ENCODE results near the gene CELF4.

GRCh38 chr18:37414816-37415215 is 150.8 kb downstream of the CELF4 start:
- TF ChIP-seq CTCF (IDR thresholded peaks at IDR 0.05; ENCODE audit: extremely low read depth in 1 of 2, insufficient read depth in 1 of 2, low read depth in 1 of 2, low read length in 2 of 2) (no peak), POLR2A (IDR thresholded peaks at IDR 0.05; ENCODE audit: low read depth, low read length) (no peak), FOS (IDR thresholded peaks at IDR 0.05; ENCODE audit: borderline replicate concordance, insufficient read depth, low read length) (no peak), POLR2AphosphoS5 (IDR thresholded peaks at IDR 0.05; ENCODE audit: insufficient read depth, low read depth, low read length) (no peak), MAX (IDR thresholded peaks at IDR 0.05; ENCODE audit: insufficient read depth, insufficient read length) (no peak), EZH2 (IDR thresholded peaks at IDR 0.05; ENCODE audit: borderline replicate concordance, low read depth, low read length, severe bottlenecking) (no peak)
